Measurements from ENCODE around the gene NAP1L4.

The NAP1L4 gene

GRCh38 chr11:3010004-3010403 lies 17.9 kb upstream of the NAP1L4 start:
- no peak for DNase-seq

GRCh38 chr11:3009481-3009880 lies 17.4 kb upstream of the NAP1L4 start:
- no peak for DNase-seq

DNA sequence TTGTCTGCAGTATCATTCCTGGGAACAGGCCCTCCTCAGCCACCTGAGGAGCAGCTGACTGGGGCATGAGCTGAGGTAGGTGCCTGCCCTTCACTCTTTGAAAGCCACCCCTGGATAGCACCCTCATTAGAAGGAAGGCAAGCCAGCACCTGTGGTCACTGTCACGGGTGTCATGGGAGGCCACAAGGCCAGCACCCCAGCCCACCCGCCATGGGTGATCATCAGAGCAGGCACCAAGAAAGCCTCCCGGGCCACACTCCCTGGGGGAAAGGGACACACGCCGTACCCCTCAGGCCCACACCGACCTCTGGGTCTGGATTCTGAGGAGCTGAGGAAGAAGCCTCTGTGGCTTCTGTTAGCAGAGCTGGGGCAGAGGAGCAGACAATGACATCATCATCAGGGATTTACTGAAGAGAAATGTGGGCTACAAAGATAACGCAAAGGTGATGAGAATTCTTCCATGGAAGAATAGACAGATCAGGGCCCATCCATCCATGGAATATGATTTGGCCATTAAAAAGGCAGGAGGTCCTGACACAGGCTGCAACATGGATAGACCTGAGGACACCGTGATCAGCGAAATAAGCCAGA lies 16.7 kb upstream of the NAP1L4 start:
- DNase-seq, result no peak

GRCh38 chr11:3007404-3008010 lies 15.4 kb upstream of the NAP1L4 start:
- no peak for DNase-seq

DNA sequence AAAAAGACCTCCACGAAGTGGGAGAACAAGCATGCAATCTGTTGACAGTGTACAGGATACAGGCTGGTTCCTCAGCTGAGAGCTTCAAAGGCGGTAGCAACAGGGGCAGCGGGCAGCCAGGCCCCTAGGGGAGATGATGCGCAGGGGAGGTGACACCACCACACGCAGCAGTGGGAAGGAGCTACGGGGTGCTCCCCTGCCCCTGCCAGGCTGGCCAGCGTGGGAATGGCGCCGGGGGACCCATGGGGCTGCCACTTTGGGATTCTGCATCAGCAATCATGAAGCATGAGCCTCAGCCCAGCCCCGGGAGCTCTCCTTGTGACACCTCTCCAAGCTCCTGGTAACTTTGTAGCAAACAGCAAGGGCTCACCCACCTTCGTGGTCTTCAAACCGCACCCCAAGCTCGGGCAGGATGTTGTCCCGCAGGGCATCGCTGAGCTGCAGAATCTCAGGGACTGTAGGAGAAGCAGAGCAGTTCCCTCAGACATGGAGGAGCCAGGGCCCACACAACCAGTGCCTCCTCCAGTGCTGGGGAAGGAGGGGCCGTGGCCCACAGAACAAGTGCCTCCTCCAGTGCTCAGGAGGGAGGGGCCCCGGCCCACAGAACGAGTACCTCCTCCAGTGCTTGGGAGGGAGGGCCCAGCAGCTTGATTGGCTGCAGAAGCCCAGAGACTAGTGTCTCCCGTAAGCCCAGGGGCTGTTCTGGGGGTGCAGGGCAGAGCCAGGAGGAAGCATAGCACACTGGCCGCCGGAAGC lies 14.6 kb upstream of the NAP1L4 start:
- DNase-seq, result no peak

GRCh38 chr11:3004481-3004880 lies 12.4 kb upstream of the NAP1L4 start:
- DNase-seq, result no peak

GRCh38 chr11:3003396-3004231 lies 11.5 kb upstream of the NAP1L4 start:
- no peak for DNase-seq

DNA sequence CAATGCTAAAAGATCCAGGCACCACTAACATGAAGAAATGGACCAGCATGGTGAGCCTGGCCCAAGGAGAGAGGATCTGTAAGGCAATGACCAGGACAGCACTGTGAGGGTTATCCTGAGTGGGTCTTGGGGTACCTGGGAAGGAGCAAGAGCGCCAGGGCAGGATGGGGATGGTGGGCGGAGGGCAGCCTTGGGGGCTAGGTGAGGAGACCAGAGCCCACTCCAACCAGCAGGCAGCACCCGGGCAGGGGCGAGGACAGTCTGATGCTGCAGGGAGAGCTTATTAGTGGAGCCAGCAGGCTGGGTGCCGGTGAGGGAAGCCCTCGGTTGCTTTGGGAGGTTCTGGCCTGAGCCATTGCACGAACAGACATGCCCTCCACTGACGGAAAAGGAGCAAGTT lies 10.7 kb upstream of the NAP1L4 start:
- no peak for DNase-seq

GRCh38 chr11:3002351-3002861 lies 10.3 kb upstream of the NAP1L4 start:
- DNase-seq, result no peak

DNA sequence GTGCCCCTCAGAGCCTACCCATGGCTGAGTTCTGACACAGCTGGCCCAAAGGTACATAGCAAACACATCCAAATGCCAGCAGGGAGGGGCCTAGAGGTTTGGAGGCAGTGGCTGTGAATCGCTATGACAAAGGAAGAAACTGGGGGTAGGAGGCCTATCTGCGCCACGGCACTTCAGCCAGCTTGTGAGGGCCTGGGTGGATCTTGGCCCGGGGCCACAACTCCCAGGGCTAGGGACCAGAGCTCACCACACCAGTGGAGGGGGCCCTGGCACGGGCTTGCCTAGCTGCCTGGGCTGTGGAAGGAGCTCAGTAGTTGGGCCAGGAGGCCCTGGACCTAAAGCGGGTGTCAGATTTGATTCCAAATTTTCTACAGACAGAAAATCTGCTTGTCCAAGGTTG lies 9.4 kb upstream of the NAP1L4 start:
- no peak for DNase-seq

DNA sequence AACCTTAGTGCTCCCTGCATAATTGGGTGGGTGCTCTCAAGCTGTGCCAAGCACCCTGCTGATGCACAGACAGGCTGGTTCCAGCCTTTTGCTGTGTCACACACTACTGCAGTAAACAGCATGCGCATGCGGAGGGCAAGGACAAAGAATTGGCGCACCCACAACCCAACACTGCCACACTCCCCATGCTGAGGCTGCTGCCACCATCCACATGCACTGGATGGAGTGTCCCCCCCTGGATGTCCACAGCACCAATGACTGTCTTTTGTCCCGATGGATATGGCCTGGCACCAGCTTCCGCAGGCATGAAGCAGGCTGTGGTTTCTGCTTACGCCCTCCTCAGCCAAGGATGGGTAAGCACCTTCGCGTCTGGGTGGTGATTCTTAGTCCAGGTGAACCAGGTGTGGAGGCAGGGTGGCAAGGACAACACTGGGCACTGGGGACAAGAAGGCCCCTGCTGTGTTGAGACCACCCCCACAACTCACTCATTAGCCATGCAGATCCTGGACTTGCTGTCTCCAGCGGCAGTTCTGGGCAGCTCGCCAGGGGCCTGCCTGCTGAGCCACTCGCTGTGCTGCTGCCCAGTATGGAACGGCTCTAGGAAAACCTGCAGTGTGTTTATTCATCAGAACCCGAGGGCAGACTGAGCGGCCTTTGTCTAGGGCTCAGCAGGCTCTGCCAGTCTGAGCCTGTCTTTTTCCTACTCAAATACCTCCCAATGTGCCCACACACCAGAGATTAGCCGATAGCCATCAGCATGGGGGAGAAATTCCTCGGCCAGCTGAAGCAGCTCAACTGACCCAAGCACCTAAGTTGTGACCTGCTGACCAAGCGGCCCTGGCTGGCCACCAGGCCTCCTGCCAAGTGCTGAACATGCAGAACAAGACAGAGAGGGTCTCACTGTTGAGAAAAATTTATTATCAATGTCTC lies 8.2 kb upstream of the NAP1L4 start:
- DNase-seq, result peak; percentile 12

- peak; percentile 8 for DNase-seq
Observed at GRCh38 chr11:2999464-2999998, 7.4 kb upstream of the NAP1L4 start.

DNA sequence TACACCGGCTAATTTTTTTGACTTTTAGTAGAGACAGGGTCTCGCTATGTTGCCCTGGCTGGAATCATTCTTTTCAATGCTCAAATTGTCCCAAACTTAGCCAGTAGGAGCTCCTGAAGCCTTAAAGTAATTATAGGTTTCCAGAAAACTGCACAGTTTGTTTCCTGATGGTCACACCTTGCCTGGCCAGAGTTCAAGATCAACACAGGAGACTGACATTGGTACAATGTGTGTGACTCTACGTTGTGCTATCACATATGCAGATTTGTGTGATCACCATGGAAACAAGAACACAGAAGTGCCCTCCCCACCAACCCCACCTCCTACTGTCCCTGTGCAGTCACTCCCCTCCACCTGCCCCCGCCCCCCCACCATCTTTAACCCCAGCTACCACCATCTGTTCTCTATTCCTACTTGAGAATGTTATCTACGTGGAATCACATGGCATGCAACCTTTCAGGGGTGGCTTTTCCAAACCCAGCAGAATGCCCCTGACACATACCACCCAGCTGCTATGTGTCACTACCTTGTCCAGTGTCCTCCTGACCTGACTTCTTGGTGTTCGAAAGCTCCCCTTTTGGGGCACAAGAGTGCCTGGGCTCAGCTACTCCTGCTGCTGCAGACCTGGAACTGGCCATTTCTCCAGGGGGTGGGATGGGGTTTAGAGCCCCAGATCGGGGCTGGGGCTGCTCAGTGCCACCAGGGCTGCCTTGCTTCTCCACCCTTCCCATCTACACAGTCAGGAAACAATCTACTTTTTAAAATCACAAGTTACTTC lies 6.1 kb upstream of the NAP1L4 start:
- DNase-seq, result no peak

GRCh38 chr11:2997406-2997805 lies 5.3 kb upstream of the NAP1L4 start:
- DNase-seq, result no peak

GRCh38 chr11:2996976-2997375 lies 4.8 kb upstream of the NAP1L4 start:
- DNase-seq, result no peak

DNA sequence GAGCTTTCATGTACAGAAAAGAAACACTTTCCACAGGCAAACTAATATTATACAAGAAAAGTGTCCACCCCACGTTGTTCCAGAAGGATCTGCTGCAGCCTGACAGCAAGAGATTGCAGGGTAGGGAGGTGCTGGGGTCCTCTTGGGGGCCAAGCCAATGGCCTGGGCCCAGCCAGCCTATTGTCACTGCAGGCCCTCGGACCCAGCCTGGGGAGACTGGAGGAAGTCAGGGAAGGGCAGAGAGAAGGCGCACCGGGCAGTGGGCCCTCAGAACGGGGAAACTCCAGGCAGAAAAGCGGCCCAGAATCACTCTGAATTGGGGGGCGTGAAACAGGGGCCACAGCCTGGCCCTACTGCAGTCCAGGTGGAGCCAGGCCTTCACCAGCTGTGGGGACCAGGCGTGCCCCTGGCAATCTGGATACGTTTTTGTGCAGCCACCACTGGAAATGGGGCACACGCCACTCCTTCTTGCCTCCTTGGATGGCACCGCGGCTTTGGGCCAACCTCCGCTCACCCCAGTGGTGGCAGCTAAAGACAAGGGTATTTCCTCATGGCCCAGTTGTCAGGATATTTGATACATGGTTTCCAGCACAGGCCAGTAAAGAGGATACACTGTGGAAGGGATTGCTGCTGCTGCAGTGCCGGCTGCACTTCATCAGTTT lies 3.9 kb upstream of the NAP1L4 start:
- DNase-seq, result peak; percentile 8

- DNase-seq, result peak; percentile 22
Observed at GRCh38 chr11:2995031-2995561, 3.0 kb upstream of the NAP1L4 start.

DNA sequence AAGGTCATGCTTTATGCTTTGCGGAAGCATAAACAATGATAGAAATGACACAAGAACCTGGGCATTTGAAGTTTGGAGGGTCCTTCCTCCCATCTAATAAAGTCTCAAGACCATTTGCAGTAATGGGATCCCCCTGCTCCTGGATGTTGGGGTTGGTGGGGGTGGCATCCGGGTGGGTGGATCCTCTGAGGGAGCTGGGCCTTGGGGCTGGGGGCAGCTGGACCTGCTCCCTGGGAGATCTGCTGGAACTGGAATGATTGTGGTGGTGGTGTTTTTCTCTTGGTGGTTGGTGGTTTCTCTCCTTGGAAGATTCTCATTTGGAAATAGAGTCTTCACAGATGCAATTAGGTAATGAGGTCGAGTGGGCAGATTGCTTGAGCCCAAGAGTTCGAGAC lies 2.2 kb upstream of the NAP1L4 start:
- peak; percentile 25 for DNase-seq

- DNase-seq, result no peak
Observed at GRCh38 chr11:2992997-2993325, 832 bp upstream of the NAP1L4 start.
